Measurements from ENCODE around the gene NDUFB2.
"Not testable (repeated sequence)": the region's sequence is repeated elsewhere in the genome, so short reads cannot be mapped to it uniquely, and the experiment has no call there.

Gene NDUFB2

GRCh38 chr7:140673774-140674155, 22.7 kb upstream of the NDUFB2 start:
- H3K36me3 ChIP-seq (ENCODE audit: insufficient read depth, low read depth, low read length): no peaks in the 10 kb centered on the region
- peaks cover 4% of the 10 kb centered on the region; the same call in 1 of the 2 replicates for H3K4me1 ChIP-seq (ENCODE audit: insufficient read depth, low read length)
- H3K9ac ChIP-seq (ENCODE audit: low read depth, low read length): no peak overlapping the region
- H3K27ac ChIP-seq (ENCODE audit: low read length): no peak overlapping the region
- no peaks in the 10 kb centered on the region for H3K9me3 ChIP-seq (ENCODE audit: insufficient read depth, low read depth, low read length)
- peaks cover 24% of the 10 kb centered on the region for H3K27me3 ChIP-seq (ENCODE audit: insufficient read depth, low read length)
- H3K4me3 ChIP-seq (ENCODE audit: low read length): peak overlapping the region; percentile 79

DNA sequence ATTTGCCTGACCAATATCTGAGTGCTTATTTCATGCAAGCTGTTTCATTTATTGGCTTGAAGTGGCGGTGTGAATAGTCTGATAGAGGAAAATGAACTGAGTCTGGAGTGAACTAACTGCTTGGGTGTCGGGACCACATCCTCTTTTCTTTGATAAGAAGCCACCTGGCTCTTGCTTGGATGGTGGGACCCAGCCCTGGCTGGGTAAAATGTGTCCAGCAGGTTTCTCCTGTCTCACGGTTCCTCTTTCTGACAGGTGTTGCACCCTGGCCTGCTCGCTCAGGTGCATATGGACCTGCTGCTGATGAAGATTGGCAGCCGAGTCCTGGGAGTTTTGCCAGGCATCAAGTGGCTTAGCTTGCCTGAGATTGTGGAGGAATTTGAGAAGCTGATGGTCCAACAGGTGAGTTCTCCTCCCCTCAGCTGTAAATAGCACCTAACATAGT, 22.1 kb upstream of the NDUFB2 start:
- Histone ChIP-seq H3K4me1 (ENCODE audit: insufficient read depth, low read length) (peaks cover 4% of the 10 kb centered on the region; the same call in 1 of the 2 replicates), H3K9me3 (ENCODE audit: insufficient read depth, low read depth, low read length) (no peaks in the 10 kb centered on the region), H3K27ac (ENCODE audit: low read length) (no peak overlapping the region), H3K27me3 (ENCODE audit: insufficient read depth, low read length) (peaks cover 24% of the 10 kb centered on the region), H3K9ac (ENCODE audit: low read depth, low read length) (no peak overlapping the region), H3K36me3 (ENCODE audit: insufficient read depth, low read depth, low read length) (no peaks in the 10 kb centered on the region), H3K4me3 (ENCODE audit: low read length) (no peak overlapping the region)

DNA sequence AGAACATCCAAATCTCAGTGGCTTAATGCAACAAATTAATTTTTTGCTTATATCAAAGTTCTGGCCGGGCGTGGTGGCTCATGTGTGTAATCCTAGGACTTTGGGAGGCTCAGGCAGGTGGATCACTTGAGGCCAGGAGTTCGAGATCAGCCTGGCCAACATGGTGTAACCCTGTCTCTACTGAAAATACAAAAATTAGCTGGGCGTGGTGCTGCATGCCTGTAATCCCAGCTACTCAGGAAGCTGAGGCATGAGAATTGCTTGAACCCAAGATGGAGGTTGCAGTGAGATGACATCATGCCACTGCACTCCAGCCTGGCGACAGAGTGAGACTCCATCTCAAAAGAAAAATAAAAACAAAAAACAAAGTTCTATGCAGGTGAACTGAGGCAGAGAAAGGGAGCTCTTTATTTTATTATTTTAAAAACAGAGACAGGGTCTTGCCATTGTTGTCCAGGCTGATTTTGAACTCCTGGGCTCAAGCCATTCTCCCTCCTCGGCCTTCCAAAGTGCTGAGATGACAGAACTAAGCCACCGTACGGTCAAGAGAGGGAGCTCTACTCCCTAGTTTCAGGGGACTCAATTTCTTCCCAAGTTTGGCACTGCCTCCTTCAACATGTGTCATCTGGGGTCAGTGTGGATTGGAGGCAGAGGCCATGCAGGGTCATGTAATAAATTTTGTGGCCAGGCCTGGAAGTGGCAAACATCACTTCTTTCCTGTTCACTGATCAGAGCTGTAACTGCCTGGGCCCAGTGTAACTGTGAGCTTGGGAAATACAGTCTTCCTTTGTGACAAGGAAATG, 21.4 kb upstream of the NDUFB2 start:
- H3K27ac ChIP-seq (ENCODE audit: low read length): no peak overlapping the region
- no peaks in the 10 kb centered on the region for H3K36me3 ChIP-seq (ENCODE audit: insufficient read depth, low read depth, low read length)
- H3K27me3 ChIP-seq (ENCODE audit: insufficient read depth, low read length): peaks cover 24% of the 10 kb centered on the region
- H3K4me1 ChIP-seq (ENCODE audit: insufficient read depth, low read length): peaks cover 4% of the 10 kb centered on the region; the same call in 1 of the 2 replicates
- no peaks in the 10 kb centered on the region for H3K9me3 ChIP-seq (ENCODE audit: insufficient read depth, low read depth, low read length)
- H3K9ac ChIP-seq (ENCODE audit: low read depth, low read length): no peak overlapping the region
- H3K4me3 ChIP-seq (ENCODE audit: low read length): no peak overlapping the region

- H3K36me3 ChIP-seq (ENCODE audit: insufficient read depth, low read depth, low read length): no peaks in the 10 kb centered on the region
- no peak overlapping the region for H3K9ac ChIP-seq (ENCODE audit: low read depth, low read length)
- no peak overlapping the region for H3K27ac ChIP-seq (ENCODE audit: low read length)
- H3K4me3 ChIP-seq (ENCODE audit: low read length): no peak overlapping the region
- no peaks in the 10 kb centered on the region for H3K9me3 ChIP-seq (ENCODE audit: insufficient read depth, low read depth, low read length)
- H3K27me3 ChIP-seq (ENCODE audit: insufficient read depth, low read length): peaks cover 24% of the 10 kb centered on the region
- peaks cover 4% of the 10 kb centered on the region; the same call in 1 of the 2 replicates for H3K4me1 ChIP-seq (ENCODE audit: insufficient read depth, low read length)
Measured at GRCh38 chr7:140675726-140676125, 20.8 kb upstream of the NDUFB2 start.

GRCh38 chr7:140676306-140676705, 20.2 kb upstream of the NDUFB2 start:
- Histone ChIP-seq H3K4me3 (ENCODE audit: low read length) (no peak overlapping the region), H3K36me3 (ENCODE audit: insufficient read depth, low read depth, low read length) (no peaks in the 10 kb centered on the region), H3K27me3 (ENCODE audit: insufficient read depth, low read length) (peaks cover 24% of the 10 kb centered on the region), H3K4me1 (ENCODE audit: insufficient read depth, low read length) (peaks cover 4% of the 10 kb centered on the region; the same call in 1 of the 2 replicates), H3K9me3 (ENCODE audit: insufficient read depth, low read depth, low read length) (no peaks in the 10 kb centered on the region), H3K9ac (ENCODE audit: low read depth, low read length) (no peak overlapping the region), H3K27ac (ENCODE audit: low read length) (no peak overlapping the region)

- H3K4me1 ChIP-seq (ENCODE audit: insufficient read depth, low read length); H3K27ac ChIP-seq (ENCODE audit: low read length); H3K9ac ChIP-seq (ENCODE audit: low read depth, low read length); H3K4me3 ChIP-seq (ENCODE audit: low read length); H3K36me3 ChIP-seq (ENCODE audit: insufficient read depth, low read depth, low read length); H3K9me3 ChIP-seq (ENCODE audit: insufficient read depth, low read depth, low read length): not testable (repeated sequence)
- H3K27me3 ChIP-seq (ENCODE audit: insufficient read depth, low read length): peaks cover 22% of the 10 kb centered on the region
Measured at GRCh38 chr7:140676956-140677355, 19.6 kb upstream of the NDUFB2 start.

DNA sequence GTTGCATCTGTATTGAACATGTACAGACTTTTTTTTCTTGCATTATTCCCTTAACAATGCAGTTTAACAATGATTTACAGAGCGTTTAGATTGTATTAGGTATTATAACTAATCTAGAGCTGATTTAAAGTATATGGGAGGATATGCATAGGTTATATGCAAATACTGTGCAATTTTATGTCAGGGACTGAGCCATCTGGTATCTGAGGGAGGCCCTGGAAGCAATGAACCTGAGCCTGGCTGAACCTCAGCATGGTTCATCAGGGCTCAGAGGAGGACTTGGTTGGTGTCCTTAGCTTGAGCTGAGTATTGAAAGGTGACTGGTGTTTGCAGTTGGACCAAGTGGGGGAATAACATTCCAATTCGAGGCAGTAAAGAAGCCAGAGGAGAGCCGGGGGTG, 19.0 kb upstream of the NDUFB2 start:
- no peaks in the 10 kb centered on the region; the same call in 1 of the 2 replicates for H3K4me1 ChIP-seq (ENCODE audit: insufficient read depth, low read length)
- H3K9ac ChIP-seq (ENCODE audit: low read depth, low read length): no peak overlapping the region
- no peaks in the 10 kb centered on the region for H3K9me3 ChIP-seq (ENCODE audit: insufficient read depth, low read depth, low read length)
- H3K4me3 ChIP-seq (ENCODE audit: low read length): no peak overlapping the region
- no peaks in the 10 kb centered on the region for H3K36me3 ChIP-seq (ENCODE audit: insufficient read depth, low read depth, low read length)
- H3K27me3 ChIP-seq (ENCODE audit: insufficient read depth, low read length): peaks cover 16% of the 10 kb centered on the region
- no peak overlapping the region for H3K27ac ChIP-seq (ENCODE audit: low read length)

- no peak overlapping the region for H3K4me3 ChIP-seq (ENCODE audit: low read length)
- H3K27ac ChIP-seq (ENCODE audit: low read length): no peak overlapping the region
- H3K9ac ChIP-seq (ENCODE audit: low read depth, low read length): no peak overlapping the region
- H3K27me3 ChIP-seq (ENCODE audit: insufficient read depth, low read length): peaks cover 13% of the 10 kb centered on the region
- H3K36me3 ChIP-seq (ENCODE audit: insufficient read depth, low read depth, low read length): no peaks in the 10 kb centered on the region
- no peaks in the 10 kb centered on the region for H3K4me1 ChIP-seq (ENCODE audit: insufficient read depth, low read length)
- H3K9me3 ChIP-seq (ENCODE audit: insufficient read depth, low read depth, low read length): no peaks in the 10 kb centered on the region
Measured at GRCh38 chr7:140678081-140678815, 18.3 kb upstream of the NDUFB2 start.

- Histone ChIP-seq H3K9ac (ENCODE audit: low read depth, low read length) (no peak overlapping the region), H3K9me3 (ENCODE audit: insufficient read depth, low read depth, low read length) (no peaks in the 10 kb centered on the region), H3K27me3 (ENCODE audit: insufficient read depth, low read length) (peaks cover 8% of the 10 kb centered on the region), H3K27ac (ENCODE audit: low read length) (no peak overlapping the region), H3K36me3 (ENCODE audit: insufficient read depth, low read depth, low read length) (no peaks in the 10 kb centered on the region), H3K4me3 (ENCODE audit: low read length) (no peak overlapping the region), H3K4me1 (ENCODE audit: insufficient read depth, low read length) (no peaks in the 10 kb centered on the region)
Measured at GRCh38 chr7:140678816-140679130, 17.7 kb upstream of the NDUFB2 start.

- Histone ChIP-seq H3K4me3 (ENCODE audit: low read length) (no peak overlapping the region), H3K9me3 (ENCODE audit: insufficient read depth, low read depth, low read length) (no peaks in the 10 kb centered on the region), H3K4me1 (ENCODE audit: insufficient read depth, low read length) (no peaks in the 10 kb centered on the region), H3K9ac (ENCODE audit: low read depth, low read length) (no peak overlapping the region), H3K27me3 (ENCODE audit: insufficient read depth, low read length) (peaks cover 4% of the 10 kb centered on the region), H3K36me3 (ENCODE audit: insufficient read depth, low read depth, low read length) (no peaks in the 10 kb centered on the region), H3K27ac (ENCODE audit: low read length) (no peak overlapping the region)
Measured at GRCh38 chr7:140679186-140679585, 17.3 kb upstream of the NDUFB2 start.

GRCh38 chr7:140680886-140681285, 15.6 kb upstream of the NDUFB2 start:
- no peak overlapping the region for H3K4me3 ChIP-seq (ENCODE audit: low read length)
- H3K4me1 ChIP-seq (ENCODE audit: insufficient read depth, low read length): no peaks in the 10 kb centered on the region
- H3K9me3 ChIP-seq (ENCODE audit: insufficient read depth, low read depth, low read length): no peaks in the 10 kb centered on the region
- no peak overlapping the region for H3K9ac ChIP-seq (ENCODE audit: low read depth, low read length)
- no peak overlapping the region for H3K27ac ChIP-seq (ENCODE audit: low read length)
- H3K27me3 ChIP-seq (ENCODE audit: insufficient read depth, low read length): no peaks in the 10 kb centered on the region
- no peaks in the 10 kb centered on the region for H3K36me3 ChIP-seq (ENCODE audit: insufficient read depth, low read depth, low read length)

DNA sequence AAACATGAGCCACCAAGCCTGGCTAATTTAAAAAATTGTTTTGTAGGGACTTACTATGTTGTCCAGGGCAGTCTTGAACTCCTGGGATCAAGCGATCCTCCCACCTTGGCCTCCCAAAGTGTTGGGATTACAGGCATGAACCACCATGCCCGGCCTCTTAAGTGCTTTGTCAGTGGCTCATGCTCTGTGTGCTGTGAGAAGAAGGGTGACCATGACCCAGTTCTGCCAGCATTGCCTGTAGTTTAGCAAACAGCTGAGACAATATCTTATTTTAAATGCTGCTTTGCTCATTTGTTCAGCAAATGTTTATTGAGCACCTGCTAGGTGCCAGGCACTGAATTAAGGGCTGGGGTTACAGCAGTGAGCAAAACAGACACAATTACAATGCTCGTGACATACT, 14.7 kb upstream of the NDUFB2 start:
- Histone ChIP-seq H3K27ac (ENCODE audit: low read length) (no peak overlapping the region), H3K27me3 (ENCODE audit: insufficient read depth, low read length) (no peaks in the 10 kb centered on the region), H3K9me3 (ENCODE audit: insufficient read depth, low read depth, low read length) (no peaks in the 10 kb centered on the region), H3K36me3 (ENCODE audit: insufficient read depth, low read depth, low read length) (no peaks in the 10 kb centered on the region), H3K4me3 (ENCODE audit: low read length) (no peak overlapping the region), H3K4me1 (ENCODE audit: insufficient read depth, low read length) (no peaks in the 10 kb centered on the region), H3K9ac (ENCODE audit: low read depth, low read length) (no peak overlapping the region)
